Measurements from ENCODE around the gene WDR7. TPM values are rescaled to one million over a fixed set of nuclear protein-coding genes. Genes with fewer than 3 reads are reported as not detected.

Gene WDR7
- total RNA-seq, 1 donor from 2014 or later, result 8.2 TPM

DNA sequence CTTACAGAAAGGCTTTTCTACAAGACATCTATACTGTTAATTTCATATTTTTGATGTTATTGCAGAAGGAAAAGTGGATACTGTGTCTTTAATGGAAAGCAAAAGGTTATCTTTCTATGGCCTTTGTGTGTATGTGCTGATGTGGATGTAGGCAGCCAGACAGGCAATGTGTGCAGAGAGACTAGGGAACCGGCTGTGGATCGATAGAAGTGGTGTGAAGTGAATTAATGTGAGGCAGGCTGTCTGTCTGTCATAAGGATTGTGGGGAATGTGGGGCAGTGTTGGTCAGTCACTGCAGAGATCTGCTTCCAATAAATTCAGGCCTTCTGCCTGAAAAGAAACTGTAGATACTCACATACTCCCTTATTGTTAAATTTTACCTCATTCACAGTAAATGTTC, 156.7 kb downstream of the WDR7 start:
- no peak for DNase-seq (ENCODE audit: low read depth)
- TF ChIP-seq, protein P1, sequence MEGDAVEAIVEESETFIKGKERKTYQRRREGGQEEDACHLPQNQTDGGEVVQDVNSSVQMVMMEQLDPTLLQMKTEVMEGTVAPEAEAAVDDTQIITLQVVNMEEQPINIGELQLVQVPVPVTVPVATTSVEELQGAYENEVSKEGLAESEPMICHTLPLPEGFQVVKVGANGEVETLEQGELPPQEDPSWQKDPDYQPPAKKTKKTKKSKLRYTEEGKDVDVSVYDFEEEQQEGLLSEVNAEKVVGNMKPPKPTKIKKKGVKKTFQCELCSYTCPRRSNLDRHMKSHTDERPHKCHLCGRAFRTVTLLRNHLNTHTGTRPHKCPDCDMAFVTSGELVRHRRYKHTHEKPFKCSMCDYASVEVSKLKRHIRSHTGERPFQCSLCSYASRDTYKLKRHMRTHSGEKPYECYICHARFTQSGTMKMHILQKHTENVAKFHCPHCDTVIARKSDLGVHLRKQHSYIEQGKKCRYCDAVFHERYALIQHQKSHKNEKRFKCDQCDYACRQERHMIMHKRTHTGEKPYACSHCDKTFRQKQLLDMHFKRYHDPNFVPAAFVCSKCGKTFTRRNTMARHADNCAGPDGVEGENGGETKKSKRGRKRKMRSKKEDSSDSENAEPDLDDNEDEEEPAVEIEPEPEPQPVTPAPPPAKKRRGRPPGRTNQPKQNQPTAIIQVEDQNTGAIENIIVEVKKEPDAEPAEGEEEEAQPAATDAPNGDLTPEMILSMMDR (conservative IDR thresholded peaks at IDR 0.05; ENCODE audit: low read depth, low read length), result no peak
- H3K4me3 ChIP-seq (ENCODE audit: low read depth, low read length), result no peak overlapping the region

DNA sequence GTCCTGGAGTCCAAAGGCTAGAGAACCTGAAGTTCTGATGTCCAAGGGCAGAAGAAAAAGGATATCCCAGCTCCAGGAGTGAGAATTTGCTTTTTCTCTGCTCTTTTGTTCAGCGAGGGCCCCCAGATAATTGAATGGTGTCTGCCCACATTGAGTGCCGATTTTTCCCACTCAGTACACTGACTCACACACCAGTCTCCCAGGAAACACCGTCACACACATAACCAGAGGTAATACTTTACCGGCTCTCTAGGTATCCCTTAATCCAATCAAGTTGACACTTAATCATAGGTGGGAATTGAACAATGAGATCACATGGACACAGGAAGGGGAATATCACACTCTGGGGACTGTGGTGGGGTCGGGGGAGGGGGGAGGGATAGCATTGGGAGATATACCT, 161.5 kb downstream of the WDR7 start:
- H3K4me3 ChIP-seq (ENCODE audit: low read depth, low read length), result no peak overlapping the region
- no peak for DNase-seq (ENCODE audit: low read depth)
- TF ChIP-seq, protein P1 (conservative IDR thresholded peaks at IDR 0.05; ENCODE audit: low read depth, low read length), result no peak

DNA sequence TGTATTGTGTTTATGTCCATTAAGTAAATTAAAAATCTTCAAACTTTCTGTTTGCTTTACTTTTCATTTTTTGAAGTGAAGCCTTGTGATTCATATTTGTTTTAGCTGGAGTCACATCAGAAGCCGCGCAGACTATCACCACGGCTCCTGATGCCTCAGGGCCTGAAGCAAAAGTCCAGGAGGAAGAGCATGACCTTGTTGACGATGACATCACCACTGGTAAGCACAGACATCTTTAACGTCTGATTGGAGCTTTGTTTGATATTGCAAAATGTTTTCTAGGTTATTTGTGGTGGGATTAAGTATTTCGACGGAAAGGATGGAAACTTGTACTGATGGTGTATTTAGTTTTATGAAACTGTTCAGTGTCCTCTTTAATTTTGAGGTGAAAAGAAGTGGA, 164.8 kb downstream of the WDR7 start:
- DNase-seq (ENCODE audit: low read depth), result no peak
- H3K4me3 ChIP-seq (ENCODE audit: low read depth, low read length), result no peak overlapping the region
- TF ChIP-seq, protein P1 (conservative IDR thresholded peaks at IDR 0.05; ENCODE audit: low read depth, low read length), result no peak

DNA sequence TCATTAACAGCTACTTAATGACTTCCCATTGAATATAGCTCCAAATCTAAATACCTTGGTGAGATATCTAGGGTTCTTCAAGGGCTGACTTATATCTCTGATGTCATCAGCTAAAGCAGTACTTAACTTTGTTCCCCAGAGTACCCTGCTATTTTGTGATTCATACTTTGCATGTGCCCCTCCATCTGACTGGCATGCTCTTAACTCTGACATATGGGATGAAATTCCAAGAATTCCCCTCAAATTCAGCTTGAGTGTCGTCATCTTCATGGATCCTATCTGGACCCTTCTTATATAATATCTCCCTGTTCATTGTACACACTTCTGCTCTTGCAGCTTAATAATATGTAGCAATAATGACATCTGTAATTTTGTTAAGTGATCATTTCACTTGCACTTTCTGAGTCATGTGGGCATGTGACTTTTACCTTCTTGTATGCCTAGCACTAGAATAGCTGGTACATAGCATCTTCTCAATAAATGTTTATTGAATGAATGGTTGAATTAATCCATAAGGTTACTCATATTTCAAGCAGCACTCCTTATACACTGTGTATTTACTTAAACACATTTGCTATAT, 172.9 kb downstream of the WDR7 start:
- TF ChIP-seq, protein P1 (conservative IDR thresholded peaks at IDR 0.05; ENCODE audit: low read depth, low read length), result no peak
- H3K4me3 ChIP-seq (ENCODE audit: low read depth, low read length), result no peak overlapping the region
- no peak for DNase-seq (ENCODE audit: low read depth)

DNA sequence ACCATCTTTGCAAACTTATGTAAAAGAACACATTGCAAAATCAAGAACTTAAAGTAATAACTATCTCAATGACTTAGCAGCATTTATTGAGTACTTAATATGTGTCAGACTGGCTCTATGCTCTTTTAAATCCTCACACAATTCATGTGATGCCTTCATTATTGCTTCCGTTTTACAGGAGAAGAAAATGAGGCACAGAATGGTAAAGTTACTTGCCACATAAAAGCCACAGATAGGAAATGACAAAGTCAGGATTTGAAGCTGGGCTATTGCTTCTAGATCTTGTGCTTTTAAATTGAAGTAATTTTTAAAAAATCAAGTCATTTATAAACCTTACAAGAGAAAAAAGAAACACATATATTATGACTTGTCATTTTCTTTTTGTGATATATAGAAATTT, 174.2 kb downstream of the WDR7 start:
- DNase-seq (ENCODE audit: low read depth), result no peak
- H3K4me3 ChIP-seq (ENCODE audit: low read depth, low read length), result no peak overlapping the region
- TF ChIP-seq, protein P1 (conservative IDR thresholded peaks at IDR 0.05; ENCODE audit: low read depth, low read length), result no peak

- no peak for DNase-seq (ENCODE audit: low read depth)
- no peak overlapping the region for H3K4me3 ChIP-seq (ENCODE audit: low read depth, low read length)
- TF ChIP-seq, protein P1 (conservative IDR thresholded peaks at IDR 0.05; ENCODE audit: low read depth, low read length), result no peak
These were observed 174.7 kb downstream of the WDR7 start for GRCh38 chr18:56825878-56826277.

- no peak overlapping the region for H3K4me3 ChIP-seq (ENCODE audit: low read depth, low read length)
- DNase-seq (ENCODE audit: low read depth), result no peak
- TF ChIP-seq, protein P1 (conservative IDR thresholded peaks at IDR 0.05; ENCODE audit: low read depth, low read length), result no peak
These were observed 180.8 kb downstream of the WDR7 start for GRCh38 chr18:56831988-56832387.
